Stimulated activated CD8-positive, alpha-beta memory T cell treated with anti-CD3 and anti-CD28 coated beads, Interleukin-15, amount 100 ng/mL, for 1 hour (primary cell): ENCODE measurements around the gene C11orf42.

Source experiments
- DNase-seq: peaks from one replicate; pipeline ENCODE4 v3.0.0-alpha.2; 2020; ENCODE audit warnings: low read depth

Gene C11orf42

GRCh38 chr11:6205366-6205765, at the start of gene C11orf42:
TSS of gene C11orf42 (plus strand) at chr11:6205557. CDS start at chr11:6205616, 59 bp downstream.
- no peak for DNase-seq

GRCh38 chr11:6156628-6157359, 48.6 kb upstream of the C11orf42 start:
- DNase-seq = no peak

GRCh38 chr11:6170226-6170625, 35.1 kb upstream of the C11orf42 start, which contains the start of gene OR52B2:
TSS of gene OR52B2 (minus strand) at chr11:6170326. CDS start at chr11:6170326, 0 bp downstream.
- DNase-seq = no peak

GRCh38 chr11:6175440-6175839, 29.9 kb upstream of the C11orf42 start:
- DNase-seq = no peak

GRCh38 chr11:6191742-6192141, 13.6 kb upstream of the C11orf42 start:
- DNase-seq = no peak

GRCh38 chr11:6194065-6194581, 11.2 kb upstream of the C11orf42 start:
- DNase-seq = no peak

GRCh38 chr11:6196396-6196795, 9.0 kb upstream of the C11orf42 start:
- DNase-seq = no peak

- no peak for DNase-seq
Measured at GRCh38 chr11:6197466-6198200, 7.7 kb upstream of the C11orf42 start.

- DNase-seq = no peak
Measured at GRCh38 chr11:6199174-6199810, 6.1 kb upstream of the C11orf42 start, which contains the start of gene OR52W1. TSS of gene OR52W1 (plus strand) at chr11:6199224. CDS start at chr11:6199224, 0 bp downstream.

GRCh38 chr11:6200975-6201374, 4.4 kb upstream of the C11orf42 start:
- DNase-seq = no peak

GRCh38 chr11:6201481-6201880, 3.9 kb upstream of the C11orf42 start:
- DNase-seq = no peak

GRCh38 chr11:6202041-6202440, 3.3 kb upstream of the C11orf42 start:
- no peak for DNase-seq

GRCh38 chr11:6203327-6203726, 2.0 kb upstream of the C11orf42 start:
- no peak for DNase-seq

- DNase-seq = no peak
Measured at GRCh38 chr11:6204706-6205105, 651 bp upstream of the C11orf42 start.

- DNase-seq = no peak
Measured at GRCh38 chr11:6206456-6207180, 1.3 kb downstream of the C11orf42 start.

GRCh38 chr11:6209801-6210200, 4.4 kb downstream of the C11orf42 start:
- DNase-seq = no peak

- DNase-seq = no peak
Measured at GRCh38 chr11:6210274-6210955, 5.1 kb downstream of the C11orf42 start.

- no peak for DNase-seq
Measured at GRCh38 chr11:6214530-6214929, 9.2 kb downstream of the C11orf42 start.

- DNase-seq = no peak
Measured at GRCh38 chr11:6216501-6216900, 11.1 kb downstream of the C11orf42 start.

GRCh38 chr11:6217722-6218121, 12.4 kb downstream of the C11orf42 start:
- no peak for DNase-seq

GRCh38 chr11:6219359-6219758, 14.0 kb downstream of the C11orf42 start:
- DNase-seq = no peak
